Panc1 (cell line): ENCODE results near the gene LGALSL. TPM values are rescaled to one million over a fixed set of nuclear protein-coding genes. Genes with fewer than 3 reads are reported as not detected.

Experiments used
- ATAC-seq: fragments of 200-7000 bp; cut with Tn5 transposase; 2 replicates; pipeline ENCODE4 v1.9.1; 2020; ENCODE audit warnings: mild to moderate bottlenecking, moderate library complexity
- BruUV-seq: library from RNA; stranded (reverse); fragments of 400-500 nt; replicated peaks from 2 replicates; lab custom pipeline; 2021; lab: Mats Ljungman, UMichigan
- CTCF ChIA-PET: fragments of 300-600 bp; sonication (Branson Sonifier 250); formaldehyde crosslinking; loops from one replicate; lab custom pipeline; 2022; ENCODE audit warnings: antibody characterized with exemption; lab: Charles Lee
- POLR2A ChIA-PET: fragments of 300-600 bp; sonication (Branson Sonifier 250); formaldehyde crosslinking; loops from one replicate; lab custom pipeline; 2022; ENCODE audit warnings: antibody characterized with exemption; lab: Charles Lee
- DNase-seq: peaks from one replicate; pipeline ENCODE4 v3.0.0-alpha.2; 2010; ENCODE audit warnings: low read depth, low spot score
- H3K27ac ChIP-seq: 2 replicates; pipeline ENCODE4 v1.5.1; 2011; ENCODE audit warnings: mild to moderate bottlenecking, low read length, inconsistent platforms
- H3K27me3 ChIP-seq: fragments of 200-500 bp; sonication (Bioruptor generic); 2 replicates; pipeline ENCODE4 v1.6.0; 2014; ENCODE audit warnings: low read length, inconsistent platforms; ENCODE audit not compliant: control insufficient read depth, insufficient read depth
- H3K36me3 ChIP-seq: fragments of 200-500 bp; sonication (Bioruptor generic); 2 replicates; pipeline ENCODE4 v1.5.1; 2014; ENCODE audit warnings: inconsistent platforms, mild to moderate bottlenecking, low read length, moderate library complexity; ENCODE audit not compliant: control insufficient read depth, insufficient read depth
- H3K4me1 ChIP-seq: 2 replicates; pipeline ENCODE4 v1.5.1; 2011; ENCODE audit warnings: inconsistent platforms, mild to moderate bottlenecking, low read length, moderate library complexity; ENCODE audit not compliant: control insufficient read depth, insufficient read depth
- H3K4me3 ChIP-seq, 2 experiments: 2 replicates each; pipeline ENCODE4 v1.5.1; 2011 to 2012; ENCODE audit warnings: low read depth in 2 of 2, low read length in 2 of 2, mild to moderate bottlenecking in 2 of 2, inconsistent platforms in 1 of 2, moderate library complexity in 1 of 2
- H3K9me3 ChIP-seq: fragments of 200-500 bp; sonication (Bioruptor generic); 2 replicates; pipeline ENCODE4 v1.5.1; 2014; ENCODE audit warnings: low read depth, mild to moderate bottlenecking, inconsistent platforms, low read length, moderate library complexity; ENCODE audit not compliant: control insufficient read depth, insufficient read depth
- POLR2AphosphoS5 ChIP-seq: IDR thresholded peaks from 2 replicates; pipeline ENCODE4 v1.6.1; 2012; ENCODE audit warnings: mild to moderate bottlenecking, low read depth, low read length, moderate library complexity
- SIN3A ChIP-seq: IDR thresholded peaks from 2 replicates; pipeline ENCODE4 v1.6.1; 2012; ENCODE audit warnings: low read depth, mild to moderate bottlenecking, low read length, moderate library complexity, borderline replicate concordance; ENCODE audit not compliant: insufficient read depth
- TCF7L2 ChIP-seq: IDR thresholded peaks from 2 replicates; pipeline ENCODE4 v1.6.1; 2011; ENCODE audit warnings: mild to moderate bottlenecking, low read depth, low read length, inconsistent platforms
- in situ Hi-C: cut with HindIII; loops from 2 replicates; pipeline ENCODE4 v1.10.0; 2016; ENCODE audit warnings: low sequenced_read_pairs, low pct_unique_long_range_greater_than_20kb
- intact Hi-C: fragments of 100-400 bp; cut with micrococcal nuclease; formaldehyde crosslinking; loops from one replicate; pipeline ENCODE4 v1.10.0; 2022; ENCODE audit not compliant: unreplicated experiment
- total RNA-seq: library from RNA; stranded (reverse); gene quantifications from one replicate; pipeline ENCODE4 v1.2.1, GENCODE V29; 2021; ENCODE audit not compliant: unreplicated experiment
- TF ChIP-seq, protein P1 (sequence below), 2 experiments: IDR thresholded peaks; 2 replicates each; pipeline ENCODE4 v1.6.1; 2011 to 2012; ENCODE audit warnings: low read depth in 2 of 2, control low read depth in 1 of 2, low read length in 1 of 2, mild to moderate bottlenecking in 1 of 2, moderate library complexity in 1 of 2; ENCODE audit not compliant: insufficient read depth in 1 of 2
- TF ChIP-seq, protein P2 (sequence below): fragments of 450-650 bp; IDR thresholded peaks from 2 replicates; pipeline ENCODE4 v1.5.1; 2017; ENCODE audit warnings: mild to moderate bottlenecking

Gene LGALSL
- total RNA-seq, 1 experiment from 2014 or later, result 5.3 TPM

DNA sequence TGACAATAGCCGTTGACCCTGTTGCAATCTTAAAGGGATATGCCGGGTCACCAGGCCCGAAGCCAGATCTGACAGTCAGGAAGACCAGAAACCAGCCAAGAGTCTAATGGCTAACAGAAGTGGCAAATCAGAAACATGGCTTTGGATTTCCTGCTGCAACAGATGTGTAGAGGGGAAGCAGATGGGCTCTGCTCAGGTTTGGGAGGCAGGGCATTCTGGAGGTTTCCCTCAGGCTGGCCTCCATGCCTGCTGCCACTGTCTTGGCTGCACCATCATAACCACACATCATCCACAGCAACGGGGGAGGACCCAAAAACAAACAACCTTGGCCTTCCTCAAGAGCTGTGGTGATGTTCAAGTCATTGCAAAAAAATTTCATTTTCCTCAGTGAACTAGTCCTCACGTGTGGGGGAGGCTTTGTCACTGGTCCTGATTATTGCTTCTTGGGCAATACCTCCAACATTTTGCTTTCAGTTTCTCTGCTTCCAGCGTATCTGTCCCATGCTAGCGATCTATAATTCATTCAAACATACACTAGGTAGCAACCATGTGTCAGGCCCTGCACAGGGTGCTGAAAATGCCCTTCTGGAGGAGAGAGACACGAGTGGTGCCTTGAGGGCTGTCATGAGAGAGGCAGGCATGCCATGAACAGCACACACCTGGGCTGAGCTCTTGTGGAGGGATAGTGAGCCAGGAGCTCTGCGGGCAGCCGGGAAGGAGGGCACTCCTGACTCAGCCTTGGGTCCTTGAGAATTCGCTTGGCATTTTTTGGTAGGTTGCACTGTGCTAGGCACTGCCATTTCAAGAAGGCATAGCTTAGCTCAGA lies 48.2 kb upstream of the LGALSL start:
- in situ Hi-C loops, result no loop called here
- ChIA-PET POLR2A (no interaction called here), CTCF (no interaction called here)
- H3K27ac ChIP-seq, result no peak overlapping the region
- H3K9me3 ChIP-seq, result no peaks in the 10 kb centered on the region
- BruUV-seq, result no TSS peak
- intact Hi-C loops, result no loop called here
- no peak for TF ChIP-seq POLR2AphosphoS5
- TF ChIP-seq, protein P1, sequence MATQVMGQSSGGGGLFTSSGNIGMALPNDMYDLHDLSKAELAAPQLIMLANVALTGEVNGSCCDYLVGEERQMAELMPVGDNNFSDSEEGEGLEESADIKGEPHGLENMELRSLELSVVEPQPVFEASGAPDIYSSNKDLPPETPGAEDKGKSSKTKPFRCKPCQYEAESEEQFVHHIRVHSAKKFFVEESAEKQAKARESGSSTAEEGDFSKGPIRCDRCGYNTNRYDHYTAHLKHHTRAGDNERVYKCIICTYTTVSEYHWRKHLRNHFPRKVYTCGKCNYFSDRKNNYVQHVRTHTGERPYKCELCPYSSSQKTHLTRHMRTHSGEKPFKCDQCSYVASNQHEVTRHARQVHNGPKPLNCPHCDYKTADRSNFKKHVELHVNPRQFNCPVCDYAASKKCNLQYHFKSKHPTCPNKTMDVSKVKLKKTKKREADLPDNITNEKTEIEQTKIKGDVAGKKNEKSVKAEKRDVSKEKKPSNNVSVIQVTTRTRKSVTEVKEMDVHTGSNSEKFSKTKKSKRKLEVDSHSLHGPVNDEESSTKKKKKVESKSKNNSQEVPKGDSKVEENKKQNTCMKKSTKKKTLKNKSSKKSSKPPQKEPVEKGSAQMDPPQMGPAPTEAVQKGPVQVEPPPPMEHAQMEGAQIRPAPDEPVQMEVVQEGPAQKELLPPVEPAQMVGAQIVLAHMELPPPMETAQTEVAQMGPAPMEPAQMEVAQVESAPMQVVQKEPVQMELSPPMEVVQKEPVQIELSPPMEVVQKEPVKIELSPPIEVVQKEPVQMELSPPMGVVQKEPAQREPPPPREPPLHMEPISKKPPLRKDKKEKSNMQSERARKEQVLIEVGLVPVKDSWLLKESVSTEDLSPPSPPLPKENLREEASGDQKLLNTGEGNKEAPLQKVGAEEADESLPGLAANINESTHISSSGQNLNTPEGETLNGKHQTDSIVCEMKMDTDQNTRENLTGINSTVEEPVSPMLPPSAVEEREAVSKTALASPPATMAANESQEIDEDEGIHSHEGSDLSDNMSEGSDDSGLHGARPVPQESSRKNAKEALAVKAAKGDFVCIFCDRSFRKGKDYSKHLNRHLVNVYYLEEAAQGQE (IDR thresholded peaks at IDR 0.05; ENCODE audit: insufficient read depth in 1 of 2, low read depth in 2 of 2, low read length in 1 of 2), result no peak
- TF ChIP-seq TCF7L2, result no peak
- TF ChIP-seq, protein P2, sequence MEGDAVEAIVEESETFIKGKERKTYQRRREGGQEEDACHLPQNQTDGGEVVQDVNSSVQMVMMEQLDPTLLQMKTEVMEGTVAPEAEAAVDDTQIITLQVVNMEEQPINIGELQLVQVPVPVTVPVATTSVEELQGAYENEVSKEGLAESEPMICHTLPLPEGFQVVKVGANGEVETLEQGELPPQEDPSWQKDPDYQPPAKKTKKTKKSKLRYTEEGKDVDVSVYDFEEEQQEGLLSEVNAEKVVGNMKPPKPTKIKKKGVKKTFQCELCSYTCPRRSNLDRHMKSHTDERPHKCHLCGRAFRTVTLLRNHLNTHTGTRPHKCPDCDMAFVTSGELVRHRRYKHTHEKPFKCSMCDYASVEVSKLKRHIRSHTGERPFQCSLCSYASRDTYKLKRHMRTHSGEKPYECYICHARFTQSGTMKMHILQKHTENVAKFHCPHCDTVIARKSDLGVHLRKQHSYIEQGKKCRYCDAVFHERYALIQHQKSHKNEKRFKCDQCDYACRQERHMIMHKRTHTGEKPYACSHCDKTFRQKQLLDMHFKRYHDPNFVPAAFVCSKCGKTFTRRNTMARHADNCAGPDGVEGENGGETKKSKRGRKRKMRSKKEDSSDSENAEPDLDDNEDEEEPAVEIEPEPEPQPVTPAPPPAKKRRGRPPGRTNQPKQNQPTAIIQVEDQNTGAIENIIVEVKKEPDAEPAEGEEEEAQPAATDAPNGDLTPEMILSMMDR, result no peak
- TF ChIP-seq SIN3A, result no peak
- no peak for DNase-seq
- H3K4me1 ChIP-seq, result no peaks in the 10 kb centered on the region
- H3K36me3 ChIP-seq, result no peaks in the 10 kb centered on the region
- no peak overlapping the region for H3K4me3 ChIP-seq
- ATAC-seq, result no peak
- H3K27me3 ChIP-seq, result peaks cover 8% of the 10 kb centered on the region

DNA sequence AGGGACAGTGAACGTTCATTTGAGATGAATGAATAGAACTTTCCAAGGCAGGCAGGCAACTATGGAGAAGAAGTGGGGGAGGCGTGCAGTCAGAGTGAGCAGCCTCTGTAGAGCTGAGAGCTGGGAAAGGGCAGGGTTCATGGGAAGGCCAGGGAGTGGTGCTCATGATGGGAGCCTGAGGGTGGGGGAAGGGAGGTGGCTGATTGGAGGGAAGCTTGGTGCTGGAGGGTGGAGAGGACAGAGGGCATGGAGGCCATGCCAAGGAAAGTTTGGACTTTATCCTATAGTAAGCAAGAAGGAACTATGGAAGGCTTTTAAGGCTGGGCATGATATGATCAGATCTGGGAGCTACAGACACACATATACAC lies 47.6 kb upstream of the LGALSL start:
- no TSS peak for BruUV-seq
- intact Hi-C loops (no loop called here), in situ Hi-C loops (no loop called here)
- TF ChIP-seq SIN3A, result no peak
- TF ChIP-seq, protein P2, result no peak
- no peak for TF ChIP-seq TCF7L2
- TF ChIP-seq POLR2AphosphoS5, result no peak
- TF ChIP-seq, protein P1 (IDR thresholded peaks at IDR 0.05; ENCODE audit: insufficient read depth in 1 of 2, low read depth in 2 of 2, low read length in 1 of 2), result no peak
- peaks cover 8% of the 10 kb centered on the region for H3K27me3 ChIP-seq
- ATAC-seq, result no peak
- DNase-seq, result no peak
- CTCF ChIA-PET, result no interaction called here
- H3K4me3 ChIP-seq, result no peak overlapping the region
- H3K9me3 ChIP-seq, result no peaks in the 10 kb centered on the region
- H3K4me1 ChIP-seq, result no peaks in the 10 kb centered on the region
- no peaks in the 10 kb centered on the region for H3K36me3 ChIP-seq
- POLR2A ChIA-PET, result no interaction called here
- H3K27ac ChIP-seq, result no peak overlapping the region
